A673 (cell line): ENCODE results near the gene SLC17A2. TPM values are rescaled to one million over a fixed set of nuclear protein-coding genes. Genes with fewer than 3 reads are reported as not detected.
"Not testable (repeated sequence)": the region's sequence is repeated elsewhere in the genome, so short reads cannot be mapped to it uniquely, and the experiment has no call there.

ENCODE experiments used
- BruUV-seq: library from RNA; stranded (reverse); fragments of 400-500 nt; replicated peaks from 2 replicates; lab custom pipeline; 2021; lab: Mats Ljungman, UMichigan
- CTCF ChIA-PET: fragments of 300-600 bp; sonication (Branson Sonifier 250); formaldehyde crosslinking; loops from one replicate; lab custom pipeline; 2022; ENCODE audit warnings: antibody characterized with exemption; lab: Charles Lee
- POLR2A ChIA-PET: fragments of 300-600 bp; sonication (Branson Sonifier 250); formaldehyde crosslinking; loops from one replicate; lab custom pipeline; 2022; ENCODE audit warnings: antibody characterized with exemption; ENCODE audit not compliant: low non-redundant PET; lab: Charles Lee
- DNase-seq: peaks from one replicate; pipeline ENCODE4 v3.0.0-alpha.2; 2015; ENCODE audit warnings: low spot score
- H3K27ac ChIP-seq: fragments of 200-600 bp; sonication (generic); 2 replicates; pipeline ENCODE4 v1.5.1; 2016; ENCODE audit warnings: mixed run types, low read depth, mild to moderate bottlenecking, mixed read lengths, antibody characterized with exemption, low read length; ENCODE audit not compliant: poor library complexity, severe bottlenecking
- H3K27me3 ChIP-seq: fragments of 200-600 bp; sonication (generic); replicated peaks from 2 replicates; pipeline ENCODE4 v1.6.1; 2017; ENCODE audit warnings: mixed run types, low read depth, mild to moderate bottlenecking, mixed read lengths, antibody characterized with exemption, low read length; ENCODE audit not compliant: insufficient read depth, poor library complexity
- H3K36me3 ChIP-seq: fragments of 200-600 bp; sonication (generic); 2 replicates; pipeline ENCODE4 v1.6.1; 2016; ENCODE audit warnings: mixed run types, mild to moderate bottlenecking, mixed read lengths, antibody characterized with exemption, low read length; ENCODE audit not compliant: insufficient read depth, poor library complexity, severe bottlenecking
- H3K4me1 ChIP-seq: fragments of 200-600 bp; sonication (generic); 2 replicates; pipeline ENCODE4 v1.6.1; 2017; ENCODE audit warnings: mixed run types, mild to moderate bottlenecking, mixed read lengths, antibody characterized with exemption, low read length; ENCODE audit not compliant: insufficient read depth, poor library complexity, severe bottlenecking
- H3K4me3 ChIP-seq: fragments of 200-600 bp; sonication (generic); 2 replicates; pipeline ENCODE4 v1.5.1; 2016; ENCODE audit warnings: low read depth, mixed run types, mild to moderate bottlenecking, mixed read lengths, low read length; ENCODE audit not compliant: poor library complexity, severe bottlenecking
- H3K9me3 ChIP-seq: fragments of 200-600 bp; sonication (generic); 2 replicates; pipeline ENCODE4 v1.6.1; 2016; ENCODE audit warnings: mixed run types, low read depth, mild to moderate bottlenecking, mixed read lengths, antibody characterized with exemption, low read length; ENCODE audit not compliant: poor library complexity, severe bottlenecking
- EZH2 ChIP-seq: fragments of 200-600 bp; sonication (generic); IDR thresholded peaks from 2 replicates; pipeline ENCODE4 v1.6.1; 2017; ENCODE audit warnings: borderline replicate concordance, low read depth, mild to moderate bottlenecking, mixed read lengths, antibody characterized with exemption, low read length; ENCODE audit not compliant: poor library complexity, severe bottlenecking
- intact Hi-C: fragments of 100-400 bp; cut with micrococcal nuclease; formaldehyde crosslinking; loops from one replicate; pipeline ENCODE4 v1.10.0; 2022; ENCODE audit not compliant: unreplicated experiment
- total RNA-seq: library from RNA; stranded (reverse); gene quantifications from 2 replicates; pipeline ENCODE4 v1.2.3, GENCODE V29; 2021
- TF ChIP-seq, protein P1 (sequence below): fragments of 300-800, 200-600 bp; sonication (generic); conservative IDR thresholded peaks from 2 replicates; pipeline ENCODE4 v1.5.1; 2017; ENCODE audit warnings: low read depth, mild to moderate bottlenecking, antibody characterized with exemption, low read length, moderate library complexity, mixed read lengths

The SLC17A2 gene
- total RNA-seq, 1 experiment from 2014 or later: not detected

DNA sequence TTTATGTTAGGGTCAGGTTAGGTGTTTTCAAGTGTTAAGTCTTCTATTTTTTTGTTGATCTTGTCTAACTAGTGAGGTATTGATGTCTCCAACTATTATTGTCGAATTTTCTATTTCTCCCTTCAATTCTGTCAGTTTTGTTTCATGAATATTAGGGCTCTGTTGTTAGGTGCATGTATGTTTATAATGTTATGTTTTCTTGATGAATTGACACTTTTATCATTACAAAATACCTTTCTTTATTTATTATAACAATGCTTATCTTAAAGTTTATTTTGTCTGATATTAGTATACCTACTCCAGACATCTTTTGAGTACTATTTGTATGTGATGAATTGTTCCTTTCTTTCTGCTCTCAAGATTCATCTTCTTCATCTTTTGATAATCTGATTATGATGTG, 19.2 kb upstream of the SLC17A2 start:
- no peaks in the 10 kb centered on the region for H3K4me1 ChIP-seq
- no peak for DNase-seq
- H3K9me3 ChIP-seq: no peaks in the 10 kb centered on the region
- no TSS peak for BruUV-seq
- no peaks in the 10 kb centered on the region for H3K36me3 ChIP-seq
- no peak overlapping the region for H3K4me3 ChIP-seq
- H3K27me3 ChIP-seq: no peaks in the 10 kb centered on the region
- no peak overlapping the region for H3K27ac ChIP-seq
- intact Hi-C loops: no loop called here
- CTCF ChIA-PET: no interaction called here
- POLR2A ChIA-PET: no interaction called here
- TF ChIP-seq, protein P1, sequence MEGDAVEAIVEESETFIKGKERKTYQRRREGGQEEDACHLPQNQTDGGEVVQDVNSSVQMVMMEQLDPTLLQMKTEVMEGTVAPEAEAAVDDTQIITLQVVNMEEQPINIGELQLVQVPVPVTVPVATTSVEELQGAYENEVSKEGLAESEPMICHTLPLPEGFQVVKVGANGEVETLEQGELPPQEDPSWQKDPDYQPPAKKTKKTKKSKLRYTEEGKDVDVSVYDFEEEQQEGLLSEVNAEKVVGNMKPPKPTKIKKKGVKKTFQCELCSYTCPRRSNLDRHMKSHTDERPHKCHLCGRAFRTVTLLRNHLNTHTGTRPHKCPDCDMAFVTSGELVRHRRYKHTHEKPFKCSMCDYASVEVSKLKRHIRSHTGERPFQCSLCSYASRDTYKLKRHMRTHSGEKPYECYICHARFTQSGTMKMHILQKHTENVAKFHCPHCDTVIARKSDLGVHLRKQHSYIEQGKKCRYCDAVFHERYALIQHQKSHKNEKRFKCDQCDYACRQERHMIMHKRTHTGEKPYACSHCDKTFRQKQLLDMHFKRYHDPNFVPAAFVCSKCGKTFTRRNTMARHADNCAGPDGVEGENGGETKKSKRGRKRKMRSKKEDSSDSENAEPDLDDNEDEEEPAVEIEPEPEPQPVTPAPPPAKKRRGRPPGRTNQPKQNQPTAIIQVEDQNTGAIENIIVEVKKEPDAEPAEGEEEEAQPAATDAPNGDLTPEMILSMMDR: no peak
- no peak for TF ChIP-seq EZH2

DNA sequence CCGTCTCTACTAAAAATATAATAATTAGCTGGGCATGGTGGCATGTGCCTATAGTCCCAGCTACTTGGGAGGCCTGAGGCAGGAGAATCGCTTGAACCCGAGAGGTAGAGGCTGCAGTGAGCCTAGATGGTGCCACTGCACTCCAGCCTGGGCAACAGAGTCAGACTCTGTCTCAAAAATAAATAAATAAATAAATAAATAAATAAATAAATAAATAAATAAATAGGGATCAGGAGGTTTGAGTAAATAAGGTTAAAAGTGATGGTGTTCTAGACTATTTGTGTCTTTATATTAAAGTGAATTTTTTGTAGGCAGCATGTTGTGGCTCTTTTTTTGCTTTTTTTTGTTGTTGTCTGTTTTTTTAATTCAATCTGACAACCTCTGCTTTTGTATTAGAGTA, 17.0 kb upstream of the SLC17A2 start:
- POLR2A ChIA-PET: interaction anchor here (0.7 kb wide), 1 partner anchor 247 kb away, joined by 3 read pairs; no protein-coding TSS in a partner anchor
- H3K9me3 ChIP-seq, H3K4me1 ChIP-seq, BruUV-seq, CTCF ChIA-PET, intact Hi-C loops, DNase-seq, H3K27ac ChIP-seq, H3K36me3 ChIP-seq, H3K4me3 ChIP-seq, H3K27me3 ChIP-seq: not testable (repeated sequence)

DNA sequence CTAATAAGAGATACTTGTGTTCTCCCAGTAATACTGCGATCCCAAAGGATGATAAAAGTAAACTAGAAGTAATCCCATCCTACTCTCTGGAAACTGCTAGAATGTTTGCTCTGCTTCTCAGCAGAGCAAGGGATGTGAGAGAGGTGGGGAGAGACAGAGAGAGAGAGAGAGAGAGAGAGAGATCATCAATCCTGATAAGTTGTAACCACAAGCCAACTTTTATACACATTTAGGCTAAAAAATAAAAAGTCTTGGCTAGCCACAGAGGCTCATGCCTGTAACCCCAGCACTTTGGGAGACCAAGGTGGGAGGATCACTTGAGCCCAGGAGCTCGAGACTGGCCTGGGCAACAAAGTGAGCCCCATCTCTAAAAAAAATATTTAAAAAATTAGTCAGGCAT, 16.1 kb upstream of the SLC17A2 start:
- H3K27ac ChIP-seq: no peak overlapping the region
- no peak for DNase-seq
- intact Hi-C loops: no loop called here
- H3K4me3 ChIP-seq: no peak overlapping the region
- no TSS peak for BruUV-seq
- POLR2A ChIA-PET: no interaction called here
- CTCF ChIA-PET: no interaction called here
- H3K9me3 ChIP-seq: no peaks in the 10 kb centered on the region
- no peaks in the 10 kb centered on the region for H3K4me1 ChIP-seq
- TF ChIP-seq, protein P1: no peak
- no peak for TF ChIP-seq EZH2
- no peaks in the 10 kb centered on the region for H3K27me3 ChIP-seq
- H3K36me3 ChIP-seq: no peaks in the 10 kb centered on the region

DNA sequence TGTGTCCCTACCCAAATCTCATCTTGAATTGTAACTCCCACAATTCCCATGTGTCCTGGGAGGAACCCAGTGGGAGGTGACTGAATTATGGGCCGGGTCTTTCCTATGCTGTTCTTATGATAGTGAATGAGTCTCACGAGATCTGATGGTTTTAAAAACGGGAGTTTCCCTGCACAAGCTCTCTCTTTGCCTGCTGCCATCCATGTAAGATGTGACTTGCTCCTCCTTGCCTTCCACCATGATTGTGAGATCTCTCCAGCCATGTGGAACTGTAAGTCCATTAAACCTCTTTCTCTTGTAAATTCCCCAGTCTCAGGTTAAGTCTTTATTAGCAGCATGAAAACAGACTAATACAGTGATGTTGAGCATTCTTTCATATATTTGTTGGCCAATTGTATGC, 15.2 kb upstream of the SLC17A2 start:
- CTCF ChIA-PET, H3K36me3 ChIP-seq, H3K9me3 ChIP-seq, H3K27ac ChIP-seq, H3K4me3 ChIP-seq, H3K4me1 ChIP-seq, intact Hi-C loops, POLR2A ChIA-PET, BruUV-seq, DNase-seq, H3K27me3 ChIP-seq: not testable (repeated sequence)
